Neuronal stem cell (in vitro differentiated cells): ENCODE data around the gene HMX1.

Experiments used
- DNase-seq: peaks from one replicate; pipeline ENCODE4 v3.0.0-alpha.2; 2013; ENCODE audit warnings: low spot score
- H2AFZ ChIP-seq: one replicate; pipeline ENCODE4 v1.6.1; 2013; ENCODE audit warnings: mild to moderate bottlenecking, low read length, inconsistent platforms
- H2AK5ac ChIP-seq: 2 replicates; pipeline ENCODE4 v1.6.1; 2013; ENCODE audit warnings: low read depth, mild to moderate bottlenecking, inconsistent platforms, low read length, moderate library complexity, mixed read lengths
- H2BK120ac ChIP-seq: 2 replicates; pipeline ENCODE4 v1.6.1; 2013; ENCODE audit warnings: low read depth, mild to moderate bottlenecking, inconsistent platforms, low read length, moderate library complexity, mixed read lengths
- H2BK12ac ChIP-seq: one replicate; pipeline ENCODE4 v1.6.1; 2013; ENCODE audit warnings: low read length, inconsistent platforms
- H2BK15ac ChIP-seq: 2 replicates; pipeline ENCODE4 v1.6.1; 2013; ENCODE audit warnings: mild to moderate bottlenecking, low read length, inconsistent platforms, mixed read lengths
- H2BK5ac ChIP-seq: one replicate; pipeline ENCODE4 v1.6.1; 2013; ENCODE audit warnings: inconsistent platforms, mild to moderate bottlenecking, low read length, moderate library complexity
- H3K14ac ChIP-seq: one replicate; pipeline ENCODE4 v1.6.1; 2013; ENCODE audit warnings: low read length, inconsistent platforms
- H3K18ac ChIP-seq: 2 replicates; pipeline ENCODE4 v1.6.1; 2013; ENCODE audit warnings: low read length, inconsistent platforms
- H3K23ac ChIP-seq: 2 replicates; pipeline ENCODE4 v1.6.1; 2013; ENCODE audit warnings: low read depth, mild to moderate bottlenecking, mixed read lengths, low read length, inconsistent platforms; ENCODE audit not compliant: poor library complexity
- H3K27ac ChIP-seq: replicated peaks from 3 replicates; pipeline ENCODE4 v1.5.1; 2013; ENCODE audit warnings: low read length, inconsistent platforms
- H3K27me3 ChIP-seq, 3 experiments: 2 replicates each; pipeline ENCODE4 v1.6.1; 2013; ENCODE audit warnings: low read length in 3 of 3, mild to moderate bottlenecking in 2 of 3, inconsistent platforms in 1 of 3, low read depth in 1 of 3, mixed read lengths in 1 of 3, moderate library complexity in 1 of 3; ENCODE audit not compliant: control insufficient read depth in 3 of 3, insufficient read depth in 3 of 3
- H3K36me3 ChIP-seq, 2 donors: replicated peaks in 1 of 2; 2 replicates each; pipeline ENCODE4 v1.6.1; 2013; ENCODE audit warnings: low read length in 2 of 2; ENCODE audit not compliant: control insufficient read depth in 2 of 2, insufficient read depth in 2 of 2
- H3K4ac ChIP-seq: 2 replicates; pipeline ENCODE4 v1.6.1; 2013; ENCODE audit warnings: inconsistent platforms, mild to moderate bottlenecking, low read length, moderate library complexity
- H3K4me1 ChIP-seq, 2 donors: 1 replicate in 1 of 2; 2 replicates in 1 of 2; pipeline ENCODE4 v1.6.1; 2013; ENCODE audit warnings: low read length in 2 of 2, low read depth in 1 of 2; ENCODE audit not compliant: control insufficient read depth in 2 of 2, insufficient read depth in 1 of 2
- H3K4me2 ChIP-seq: one replicate; pipeline ENCODE4 v1.6.1; 2013; ENCODE audit warnings: mild to moderate bottlenecking, low read length, inconsistent platforms; ENCODE audit not compliant: insufficient read depth, poor library complexity, severe bottlenecking
- H3K4me3 ChIP-seq, 2 donors: 2 replicates each; pipeline ENCODE4 v1.5.1; 2013; ENCODE audit warnings: low read length in 2 of 2, mild to moderate bottlenecking in 2 of 2, inconsistent platforms in 1 of 2, moderate library complexity in 1 of 2
- H3K79me1 ChIP-seq: one replicate; pipeline ENCODE4 v1.6.1; 2013; ENCODE audit warnings: low read depth, mild to moderate bottlenecking, inconsistent platforms, low read length, moderate library complexity
- H3K9ac ChIP-seq: one replicate; pipeline ENCODE4 v1.6.1; 2013; ENCODE audit warnings: mild to moderate bottlenecking, low read depth, low read length, inconsistent platforms; ENCODE audit not compliant: poor library complexity
- H3K9me3 ChIP-seq, 2 donors: replicated peaks in 1 of 2; 2 replicates each; pipeline versions ENCODE3 to v1.6.1; 2013; ENCODE audit warnings: low read length in 2 of 2, mild to moderate bottlenecking in 2 of 2, inconsistent platforms in 1 of 2, low read depth in 1 of 2, mixed read lengths in 1 of 2, moderate library complexity in 1 of 2; ENCODE audit not compliant: control insufficient read depth in 2 of 2, insufficient read depth in 1 of 2
- H4K8ac ChIP-seq: one replicate; pipeline ENCODE4 v1.6.1; 2013; ENCODE audit warnings: low read depth, mild to moderate bottlenecking, inconsistent platforms, low read length, moderate library complexity
- H4K91ac ChIP-seq: one replicate; pipeline ENCODE4 v1.6.1; 2013; ENCODE audit warnings: low read length, low read depth, mild to moderate bottlenecking, inconsistent platforms; ENCODE audit not compliant: poor library complexity
- WGBS, 2 donors: extraction: QIAGEN DNeasy Blood & Tissue Kit; methylation state at CpG; one replicate each; pipeline ENCODE4 v1.1.7; 2013; ENCODE audit warnings: missing lambda C conversion rate in 2 of 2, mixed read lengths in 1 of 2; ENCODE audit not compliant: insufficient read length in 2 of 2, insufficient replicate concordance in 1 of 2; ENCODE audit errors: extremely low coverage in 2 of 2; 5-methylcytosine and 5-hydroxymethylcytosine counted together

The HMX1 gene

DNA sequence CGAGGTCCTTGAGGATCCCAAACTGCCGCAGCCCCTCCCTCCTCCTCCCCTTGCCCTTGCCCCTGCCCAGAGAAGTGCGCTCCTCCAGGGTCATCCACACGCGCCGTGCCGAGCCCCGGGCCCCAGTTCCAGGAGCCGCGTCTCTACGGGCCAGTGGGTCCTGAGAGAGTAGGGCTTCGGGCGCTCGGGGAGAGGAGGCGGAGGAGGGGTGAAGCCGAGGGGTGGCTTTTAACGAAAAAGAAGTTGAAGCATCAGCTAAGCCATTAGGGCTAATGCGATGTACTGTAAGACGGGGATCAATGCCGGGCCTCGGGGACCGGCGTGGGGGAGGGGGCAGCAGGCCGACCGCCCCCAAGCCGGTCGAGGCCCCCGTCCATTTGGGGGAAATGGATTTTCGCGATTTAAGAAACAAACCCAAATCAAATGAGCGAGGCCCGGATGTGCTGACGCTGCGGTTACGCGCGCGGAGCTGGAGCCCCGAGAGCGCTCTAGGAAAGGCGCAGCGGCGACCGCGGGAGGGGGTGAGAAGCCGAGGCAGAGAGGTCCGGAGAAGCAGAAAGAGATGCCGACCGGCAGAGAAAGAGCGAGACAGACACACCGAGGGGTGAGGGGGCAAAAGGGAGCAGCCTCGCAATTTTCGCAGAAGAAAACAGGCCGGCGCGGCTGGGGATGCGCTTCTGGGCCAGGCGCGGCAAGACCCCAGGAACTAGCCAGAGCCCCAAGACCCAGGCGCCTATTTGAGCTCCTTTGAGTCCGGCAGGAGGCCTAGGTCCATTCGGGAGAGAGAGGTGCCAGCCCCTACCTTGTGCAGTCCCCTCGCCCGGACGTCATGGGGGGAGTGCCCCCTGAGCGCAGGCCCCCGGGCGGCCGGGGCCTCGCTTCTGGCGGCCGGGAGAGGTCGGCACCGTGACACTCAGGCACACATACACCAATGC lies 13.6 kb downstream of the HMX1 start:
- H2BK15ac ChIP-seq = no peak overlapping the region
- no peak overlapping the region for H3K27ac ChIP-seq
- peak overlapping the region; percentile 35 for H2BK5ac ChIP-seq
- no peak overlapping the region for H2AFZ ChIP-seq
- no peak overlapping the region for H4K91ac ChIP-seq
- H3K9me3 ChIP-seq = no peaks in the 10 kb centered on the region
- WGBS, 2 donors = no CpG with 5 or more reads among the region's 74 CpGs
- H2BK120ac ChIP-seq = no peak overlapping the region
- H3K27me3 ChIP-seq = peaks cover 68 to 95% (median 91%) of the 10 kb centered on the region in 3 experiments
- peak overlapping the region in 1 of 2 donors; percentile 11 for H3K4me3 ChIP-seq
- H3K4ac ChIP-seq = no peak overlapping the region
- DNase-seq = no peak
- no peak overlapping the region for H3K18ac ChIP-seq
- no peaks in the 10 kb centered on the region for H3K36me3 ChIP-seq
- H3K79me1 ChIP-seq = no peaks in the 10 kb centered on the region
- H2BK12ac ChIP-seq = no peak overlapping the region
- H2AK5ac ChIP-seq = peak overlapping the region; percentile 91
- peak overlapping the region; percentile 8 for H3K14ac ChIP-seq
- no peak overlapping the region for H4K8ac ChIP-seq
- H3K23ac ChIP-seq = no peak overlapping the region
- H3K4me2 ChIP-seq = peak overlapping the region; percentile 49
- peaks cover 0 to 4% of the 10 kb centered on the region in 2 donors for H3K4me1 ChIP-seq
- no peak overlapping the region for H3K9ac ChIP-seq

DNA sequence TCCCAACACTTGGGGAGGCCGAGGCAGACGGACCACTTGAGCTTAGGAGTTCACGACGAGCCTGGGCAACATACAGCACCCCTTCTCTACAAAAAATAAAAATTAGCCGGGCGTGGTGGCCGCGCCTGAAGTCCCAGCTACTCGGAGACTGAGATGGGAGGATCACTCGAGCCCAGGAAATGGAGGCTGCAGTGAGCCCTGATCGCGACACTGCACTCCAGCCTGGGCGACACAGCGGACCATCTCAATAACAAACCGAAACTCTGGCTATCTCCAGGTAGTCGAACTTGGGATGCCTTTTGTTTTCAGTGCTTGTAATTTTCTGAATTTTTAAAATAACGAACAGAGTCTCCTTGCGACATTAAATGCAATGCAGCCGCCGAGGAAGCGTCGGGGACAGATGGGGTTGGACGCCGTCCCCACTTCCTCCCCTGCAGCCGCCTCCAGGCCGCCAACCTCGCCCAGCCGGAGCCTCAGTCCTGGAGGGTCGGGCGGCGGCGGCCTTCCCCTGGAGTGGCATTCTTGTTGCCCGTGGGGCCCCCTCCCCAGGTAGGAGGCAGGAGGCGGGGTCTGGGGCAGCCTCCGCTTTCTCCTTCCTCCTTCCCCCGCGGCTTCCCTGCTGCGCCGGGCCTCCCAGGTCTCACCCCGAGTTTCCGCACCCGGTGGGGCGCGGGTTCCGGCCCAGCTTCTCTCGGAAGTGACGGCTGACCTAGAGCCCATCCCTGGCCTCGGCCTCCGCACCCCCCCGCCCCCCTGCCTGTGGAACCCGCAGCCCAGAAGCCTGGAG lies 14.6 kb downstream of the HMX1 start:
- Histone ChIP-seq H2BK12ac (no peak overlapping the region), H3K27ac (no peak overlapping the region), H4K8ac (no peak overlapping the region), H3K4me1 (peaks cover 0 to 4% of the 10 kb centered on the region in 2 donors), H3K36me3 (no peaks in the 10 kb centered on the region), H2BK120ac (no peak overlapping the region), H3K4me3 (no peak overlapping the region), H3K4me2 (peak overlapping the region; percentile 33), H2AK5ac (peak overlapping the region; percentile 84), H3K4ac (no peak overlapping the region), H2BK15ac (no peak overlapping the region), H3K23ac (no peak overlapping the region), H2AFZ (peak overlapping the region; percentile 17), H3K18ac (peak overlapping the region; percentile 46), H3K14ac (no peak overlapping the region), H3K9ac (no peak overlapping the region), H3K27me3 (peaks cover 60 to 91% (median 81%) of the 10 kb centered on the region in 3 experiments), H2BK5ac (peak overlapping the region; percentile 35), H3K79me1 (no peaks in the 10 kb centered on the region), H3K9me3 (no peaks in the 10 kb centered on the region), H4K91ac (no peak overlapping the region)
- DNase-seq = no peak
- no CpG with 5 or more reads among the region's 51 CpGs for WGBS, 2 donors

DNA sequence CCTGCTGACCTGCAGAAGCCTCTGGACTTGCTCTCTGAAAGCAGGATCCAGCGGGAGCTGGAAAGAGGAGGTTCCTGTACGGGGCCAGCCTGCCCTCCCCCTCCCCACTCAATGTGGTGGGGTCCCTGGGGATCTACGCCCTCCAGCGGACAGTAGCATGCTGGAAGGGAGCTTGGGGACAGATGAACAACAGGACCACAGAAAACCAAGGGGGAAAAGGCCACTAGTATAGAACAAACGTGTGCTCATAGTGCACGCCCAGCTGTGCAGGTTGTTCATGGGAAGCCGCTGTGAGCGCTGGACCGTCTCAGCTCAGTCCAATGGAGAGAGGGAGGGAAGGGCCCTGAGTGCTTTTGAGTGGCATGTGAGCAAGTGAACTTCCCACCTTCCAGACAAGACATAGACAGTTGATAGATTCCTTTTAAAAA lies 15.8 kb downstream of the HMX1 start:
- DNase-seq = no peak
- H2BK5ac ChIP-seq = no peak overlapping the region
- H2AK5ac ChIP-seq = no peak overlapping the region
- no peak overlapping the region for H3K4me2 ChIP-seq
- no peak overlapping the region for H2BK12ac ChIP-seq
- H3K14ac ChIP-seq = no peak overlapping the region
- peaks cover 49 to 79% (median 69%) of the 10 kb centered on the region in 3 experiments for H3K27me3 ChIP-seq
- no peaks in the 10 kb centered on the region for H3K79me1 ChIP-seq
- no peak overlapping the region for H2BK15ac ChIP-seq
- no peak overlapping the region for H3K27ac ChIP-seq
- H2AFZ ChIP-seq = no peak overlapping the region
- peaks cover 0 to 4% of the 10 kb centered on the region in 2 donors for H3K4me1 ChIP-seq
- H3K9me3 ChIP-seq = no peaks in the 10 kb centered on the region
- H4K91ac ChIP-seq = no peak overlapping the region
- no peak overlapping the region for H3K4me3 ChIP-seq
- no peak overlapping the region for H3K4ac ChIP-seq
- no peak overlapping the region for H3K23ac ChIP-seq
- no peak overlapping the region for H4K8ac ChIP-seq
- no peak overlapping the region for H3K9ac ChIP-seq
- H3K18ac ChIP-seq = no peak overlapping the region
- no CpG with 5 or more reads among the region's 9 CpGs for WGBS, 2 donors
- H2BK120ac ChIP-seq = no peak overlapping the region
- no peaks in the 10 kb centered on the region for H3K36me3 ChIP-seq

DNA sequence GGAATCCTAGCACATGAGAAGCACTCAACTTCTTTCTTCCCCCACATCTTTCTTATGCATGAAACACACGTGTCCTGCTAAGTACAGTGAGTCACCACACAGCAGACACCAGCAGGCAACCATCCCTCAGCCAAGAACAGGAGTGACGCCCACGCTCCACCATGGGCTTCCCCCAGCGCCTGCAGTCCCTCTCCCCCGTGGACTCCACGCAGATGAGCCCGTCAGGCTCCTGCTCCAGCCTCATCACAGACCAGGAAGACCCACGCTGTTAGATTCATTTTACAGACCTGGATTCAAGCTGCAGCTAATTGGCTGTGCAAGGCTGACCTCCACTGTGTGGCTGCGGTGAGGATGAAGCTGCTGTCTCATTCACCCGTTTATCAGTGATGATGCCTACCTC lies 16.7 kb downstream of the HMX1 start:
- Histone ChIP-seq H2BK12ac (no peak overlapping the region), H3K27ac (no peak overlapping the region), H3K14ac (no peak overlapping the region), H3K4me3 (peak overlapping the region in 1 of 2 donors; percentile 31), H2BK15ac (no peak overlapping the region), H4K91ac (no peak overlapping the region), H3K27me3 (peaks cover 41 to 71% (median 61%) of the 10 kb centered on the region in 3 experiments), H3K4ac (no peak overlapping the region), H3K4me1 (peaks cover 0 to 3% of the 10 kb centered on the region in 2 donors), H2BK5ac (no peak overlapping the region), H3K23ac (no peak overlapping the region), H3K9ac (no peak overlapping the region), H2AK5ac (no peak overlapping the region), H2BK120ac (no peak overlapping the region), H3K36me3 (no peaks in the 10 kb centered on the region), H4K8ac (no peak overlapping the region), H3K79me1 (no peaks in the 10 kb centered on the region), H3K9me3 (no peaks in the 10 kb centered on the region), H3K4me2 (no peak overlapping the region), H3K18ac (peak overlapping the region; percentile 39), H2AFZ (no peak overlapping the region)
- WGBS, 2 donors = no CpG with 5 or more reads among the region's 10 CpGs
- DNase-seq = no peak
